Natural killer cell (primary cell): ENCODE data around the gene SNX4. TPM values are rescaled to one million over a fixed set of nuclear protein-coding genes. Genes with fewer than 3 reads are reported as not detected.

Experiments used
- ATAC-seq, 3 donors: fragments of 150-1000 bp in 2 of 3; fragments of 200-7000 bp in 1 of 3; cut with Tn5 transposase; 1 replicate in 1 of 3; 2 replicates in 2 of 3; pipeline ENCODE4 v1.10.0; 2021; ENCODE audit warnings: mild to moderate bottlenecking in 2 of 3, moderate library complexity in 2 of 3
- DNase-seq, 2 donors: peaks; one replicate each; pipeline versions ENCODE4 v3.0.0 to v3.0.0-alpha.2; 2013 to 2021; ENCODE audit warnings: mixed read lengths in 1 of 2
- H3K27ac ChIP-seq: one replicate; pipeline ENCODE4 v1.5.1; 2013; ENCODE audit warnings: mild to moderate bottlenecking, low read length
- H3K27me3 ChIP-seq: one replicate; pipeline ENCODE4 v1.6.1; 2013; ENCODE audit warnings: low read length; ENCODE audit not compliant: control insufficient read depth, insufficient read depth
- H3K36me3 ChIP-seq: one replicate; pipeline ENCODE4 v1.6.1; 2013; ENCODE audit warnings: low read length; ENCODE audit not compliant: control insufficient read depth, insufficient read depth
- H3K4me1 ChIP-seq: one replicate; pipeline ENCODE4 v1.6.1; 2013; ENCODE audit warnings: low read length; ENCODE audit not compliant: control insufficient read depth, insufficient read depth
- H3K4me3 ChIP-seq: one replicate; pipeline ENCODE4 v1.5.1; 2013; ENCODE audit warnings: low read length
- H3K9me3 ChIP-seq: one replicate; pipeline ENCODE4 v1.6.1; 2013; ENCODE audit warnings: low read length; ENCODE audit not compliant: control insufficient read depth, insufficient read depth
- H3K27ac Mint-ChIP-seq, 2 donors: one replicate each; pipeline ENCODE4 v1.8.0; 2022; ENCODE audit warnings: mild to moderate bottlenecking in 2 of 2, mixed read lengths in 2 of 2, moderate library complexity in 1 of 2
- H3K27me3 Mint-ChIP-seq, 2 donors: one replicate each; pipeline ENCODE4 v1.8.0; 2022; ENCODE audit warnings: low read depth in 2 of 2, mixed read lengths in 2 of 2
- H3K36me3 Mint-ChIP-seq: one replicate; pipeline ENCODE4 v1.8.0; 2022; ENCODE audit warnings: mixed read lengths
- H3K4me1 Mint-ChIP-seq, 2 donors: one replicate each; pipeline ENCODE4 v1.8.0; 2022; ENCODE audit warnings: mixed read lengths in 2 of 2
- H3K4me3 Mint-ChIP-seq: one replicate; pipeline ENCODE4 v1.8.0; 2022; ENCODE audit warnings: mild to moderate bottlenecking, moderate library complexity, mixed read lengths
- H3K9me3 Mint-ChIP-seq, 2 donors: one replicate each; pipeline ENCODE4 v1.8.0; 2022; ENCODE audit warnings: mixed read lengths in 2 of 2
- CTCF ChIP-seq: fragments of 200-600 bp; IDR thresholded peaks from one replicate; pipeline ENCODE4 v1.8.0; 2022; ENCODE audit warnings: antibody characterized with exemption
- WGBS: methylation state at CpG from one replicate; pipeline ENCODE4 v1.1.7; 2013; ENCODE audit warnings: missing lambda C conversion rate; ENCODE audit not compliant: insufficient coverage; 5-methylcytosine and 5-hydroxymethylcytosine counted together
- intact Hi-C: fragments of 100-400 bp; cut with micrococcal nuclease; formaldehyde crosslinking; loops from one replicate; pipeline ENCODE4 v1.14.2; 2022
- total RNA-seq, 4 donors: library from RNA; stranded (reverse); fragments of 120-200 nt in 1 of 4; gene quantifications; one replicate each; pipeline versions ENCODE4 v1.2.3 to v1.2.4, GENCODE V29; 2013 to 2022

Gene SNX4
- total RNA-seq, 3 donors from 2014 or later (not counting 1 experiment from before 2014, with no cell fraction given), result 24.4 to 30.1 (median 29.5) TPM

GRCh38 chr3:125507128-125507527, 12.9 kb downstream of the SNX4 start:
- 96% methylated on average over 3 of the region's 3 CpGs for WGBS
- Histone ChIP-seq H3K9me3 (no peaks in the 10 kb centered on the region), H3K36me3 (peaks cover 22% of the 10 kb centered on the region), H3K27me3 (no peaks in the 10 kb centered on the region), H3K4me1 (no peaks in the 10 kb centered on the region), H3K4me3 (no peak overlapping the region), H3K27ac (no peak overlapping the region)
- DNase-seq, result no peak
- TF ChIP-seq CTCF, result no peak
- peaks cover 10% of the 10 kb centered on the region for H3K36me3 Mint-ChIP-seq
- H3K4me3 Mint-ChIP-seq, result no peak overlapping the region
- intact Hi-C loops, result no loop called here
- H3K27ac Mint-ChIP-seq, result no peak overlapping the region
- no peak for ATAC-seq
- H3K9me3 Mint-ChIP-seq, result peaks cover 3 to 5% of the 10 kb centered on the region in 2 donors
- H3K27me3 Mint-ChIP-seq, result no peaks in the 10 kb centered on the region
- H3K4me1 Mint-ChIP-seq, result peaks cover 21 to 23% of the 10 kb centered on the region in 2 donors

- H3K27ac ChIP-seq, result no peak overlapping the region
- H3K36me3 Mint-ChIP-seq, result peaks cover 7% of the 10 kb centered on the region
- H3K27ac Mint-ChIP-seq, result no peak overlapping the region
- H3K4me3 Mint-ChIP-seq, result no peak overlapping the region
- DNase-seq, result no peak
- ATAC-seq, result no peak
- intact Hi-C loops, result no loop called here
- peaks cover 0 to 4% of the 10 kb centered on the region in 2 donors for H3K4me1 Mint-ChIP-seq
- H3K27me3 Mint-ChIP-seq, result no peaks in the 10 kb centered on the region
- no peaks in the 10 kb centered on the region for H3K4me1 ChIP-seq
- H3K4me3 ChIP-seq, result no peak overlapping the region
- no peaks in the 10 kb centered on the region for H3K27me3 ChIP-seq
- H3K9me3 Mint-ChIP-seq, result no peaks in the 10 kb centered on the region
- no peaks in the 10 kb centered on the region for H3K9me3 ChIP-seq
- TF ChIP-seq CTCF, result no peak
- peaks cover 52% of the 10 kb centered on the region for H3K36me3 ChIP-seq
Observed at GRCh38 chr3:125498630-125499029, 21.4 kb downstream of the SNX4 start.

- DNase-seq (no peak), ATAC-seq (no peak)
- Mint-ChIP-seq H3K4me1 (no peaks in the 10 kb centered on the region), H3K36me3 (peaks cover 7% of the 10 kb centered on the region), H3K27ac (no peak overlapping the region), H3K27me3 (no peaks in the 10 kb centered on the region), H3K9me3 (no peaks in the 10 kb centered on the region), H3K4me3 (no peak overlapping the region)
- peaks cover 60% of the 10 kb centered on the region for H3K36me3 ChIP-seq
- no CpG with 5 or more reads among the region's 2 CpGs for WGBS
- no peaks in the 10 kb centered on the region for H3K9me3 ChIP-seq
- intact Hi-C loops, result no loop called here
- H3K27me3 ChIP-seq, result no peaks in the 10 kb centered on the region
- no peak overlapping the region for H3K4me3 ChIP-seq
- H3K27ac ChIP-seq, result no peak overlapping the region
- TF ChIP-seq CTCF, result no peak
- no peaks in the 10 kb centered on the region for H3K4me1 ChIP-seq
Observed at GRCh38 chr3:125496701-125497100, 23.3 kb downstream of the SNX4 start.

- Mint-ChIP-seq H3K27ac (no peak overlapping the region), H3K27me3 (no peaks in the 10 kb centered on the region), H3K36me3 (no peaks in the 10 kb centered on the region), H3K4me3 (no peak overlapping the region), H3K9me3 (no peaks in the 10 kb centered on the region), H3K4me1 (peaks cover 0 to under 1% of the 10 kb centered on the region in 2 donors)
- intact Hi-C loops, result no loop called here
- TF ChIP-seq CTCF, result no peak
- H3K4me3 ChIP-seq, result no peak overlapping the region
- H3K36me3 ChIP-seq, result peaks cover 33% of the 10 kb centered on the region
- no peaks in the 10 kb centered on the region for H3K27me3 ChIP-seq
- no peak for ATAC-seq
- H3K9me3 ChIP-seq, result no peaks in the 10 kb centered on the region
- 100% methylated on average over 1 of the region's 1 CpG for WGBS
- H3K4me1 ChIP-seq, result no peaks in the 10 kb centered on the region
- no peak for DNase-seq
- no peak overlapping the region for H3K27ac ChIP-seq
Observed at GRCh38 chr3:125482406-125482805, 37.6 kb downstream of the SNX4 start.
